ENCODE measurements around the gene SLC17A4. TPM values are rescaled to one million over a fixed set of nuclear protein-coding genes. Genes with fewer than 3 reads are reported as not detected.

Gene SLC17A4
- total RNA-seq = not detected in 2 replicates

GRCh38 chr6:25754535-25754934 lies at the start of gene SLC17A4:
Gene SLC17A4 (plus strand): TSS chr6:25754742. CDS start chr6:25761963, 7,221 bp downstream.

Other genes starting within 250 kb of the SLC17A4 start
- not detected in 2 replicates for gene SCGN, start 102.5 kb upstream of the SLC17A4 start, total RNA-seq
- gene SLC17A1, start 77.3 kb downstream of the SLC17A4 start, total RNA-seq = not detected in 2 replicates
- not detected in 2 replicates for gene SLC17A3, start 119.5 kb downstream of the SLC17A4 start, total RNA-seq
- not detected in 2 replicates for gene SLC17A2, start 175.9 kb downstream of the SLC17A4 start, total RNA-seq
- gene TRIM38, start 208.1 kb downstream of the SLC17A4 start, total RNA-seq = 9.9 and 10.1 TPM in 2 replicates